GM18526 (cell line): Measurements from ENCODE around the gene ALDH3A2.

Experiments
- POLR2A ChIP-seq: IDR thresholded peaks from 3 replicates; pipeline ENCODE4 v1.6.1; 2011; ENCODE audit not compliant: insufficient read length; ENCODE audit errors: extremely low read depth

ALDH3A2 gene

GRCh38 chr17:19714542-19715411, 66.2 kb downstream of the ALDH3A2 start:
- no peak for TF ChIP-seq POLR2A

- TF ChIP-seq POLR2A, result no peak
These were observed 67.8 kb downstream of the ALDH3A2 start, which contains the start of gene SLC47A2 for GRCh38 chr17:19716108-19717030. TSS of gene SLC47A2 (minus strand) at chr17:19716584. CDS start at chr17:19716555, 29 bp downstream.

- TF ChIP-seq POLR2A, result no peak
These were observed 68.4 kb downstream of the ALDH3A2 start for GRCh38 chr17:19717031-19717360.

- TF ChIP-seq POLR2A, result no peak
These were observed 68.9 kb downstream of the ALDH3A2 start for GRCh38 chr17:19717411-19717908.

GRCh38 chr17:19718041-19718612, 69.6 kb downstream of the ALDH3A2 start:
- TF ChIP-seq POLR2A, result no peak

- no peak for TF ChIP-seq POLR2A
These were observed 70.2 kb downstream of the ALDH3A2 start for GRCh38 chr17:19718613-19719354.

- no peak for TF ChIP-seq POLR2A
These were observed 71.0 kb downstream of the ALDH3A2 start for GRCh38 chr17:19719355-19720209.

- TF ChIP-seq POLR2A, result no peak
These were observed 71.6 kb downstream of the ALDH3A2 start for GRCh38 chr17:19720210-19720475.

- TF ChIP-seq POLR2A, result no peak
These were observed 72.3 kb downstream of the ALDH3A2 start for GRCh38 chr17:19720631-19721426.

- TF ChIP-seq POLR2A, result no peak
These were observed 75.4 kb downstream of the ALDH3A2 start for GRCh38 chr17:19723964-19724363.

- TF ChIP-seq POLR2A, result no peak
These were observed 76.2 kb downstream of the ALDH3A2 start for GRCh38 chr17:19724501-19725420.

GRCh38 chr17:19725486-19725885, 76.9 kb downstream of the ALDH3A2 start:
- TF ChIP-seq POLR2A, result no peak

- TF ChIP-seq POLR2A, result no peak
These were observed 78.3 kb downstream of the ALDH3A2 start for GRCh38 chr17:19726631-19727376.
